A549 treated with CpdA at 1 μM for 4 hours (cell line): Measurements from ENCODE around the gene PNPLA6. TPM values are rescaled to one million over a fixed set of nuclear protein-coding genes. Genes with fewer than 3 reads are reported as not detected.

Source experiments
- total RNA-seq: library from RNA; stranded (reverse); fragments of 200-300 nt; extraction: Qiagen RNA extraction; gene quantifications from 5 replicates; pipeline ENCODE4 v1.2.3, GENCODE V29; 2022; ENCODE audit warnings: low read depth

Gene PNPLA6
- total RNA-seq = 31.4 to 40.3 TPM (median 32.2 TPM) in 5 replicates

DNA sequence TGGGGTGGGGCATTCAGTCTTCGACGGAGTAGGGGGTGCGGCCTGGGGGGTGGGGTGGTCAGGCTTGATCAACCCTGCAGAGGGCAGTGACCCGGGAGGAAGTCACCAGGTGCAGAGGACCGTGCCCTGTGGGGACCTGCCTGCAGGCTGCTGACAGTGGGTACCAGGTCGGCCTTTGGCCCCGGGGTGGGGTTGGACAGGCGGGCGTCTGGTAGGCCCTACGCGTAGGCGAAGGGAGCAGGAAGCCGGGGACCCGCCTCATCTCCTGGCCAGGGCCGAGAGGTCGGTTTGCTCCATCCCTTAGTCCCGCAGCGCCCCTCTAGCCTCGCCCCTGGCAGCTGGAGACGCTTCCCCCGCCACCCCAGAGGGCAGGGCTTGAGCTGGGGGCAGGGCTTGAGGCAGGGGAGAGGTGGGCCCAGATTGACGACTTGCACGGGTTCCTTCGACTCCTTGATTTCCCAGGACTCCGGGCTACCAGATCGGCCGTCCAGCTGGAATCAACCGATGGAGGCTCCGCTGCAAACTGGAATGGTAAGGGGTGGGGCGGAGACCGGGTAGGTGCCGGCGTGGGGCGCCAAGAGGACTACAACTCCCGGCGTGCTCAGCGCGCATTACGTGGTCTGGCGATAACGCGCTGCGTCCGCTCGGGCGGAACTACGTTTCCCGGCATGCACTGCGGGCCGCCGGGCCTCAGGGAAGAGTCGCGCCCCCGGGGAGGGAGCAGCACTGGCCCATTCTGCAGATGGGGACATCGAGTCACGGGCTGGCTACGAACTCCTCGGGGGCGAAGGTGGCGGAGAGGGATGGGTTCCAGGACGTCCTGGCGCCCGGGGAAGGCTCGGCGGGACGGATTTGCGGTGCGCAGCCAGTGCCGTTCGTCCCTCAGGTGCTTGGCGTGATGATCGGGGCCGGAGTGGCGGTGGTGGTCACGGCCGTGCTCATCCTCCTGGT, at the start of gene PNPLA6:
Gene PNPLA6, plus strand, starts transcription at position 671 of the 951 bp plus-strand sequence. Its CDS starts 72 bp downstream, at position 743.

DNA sequence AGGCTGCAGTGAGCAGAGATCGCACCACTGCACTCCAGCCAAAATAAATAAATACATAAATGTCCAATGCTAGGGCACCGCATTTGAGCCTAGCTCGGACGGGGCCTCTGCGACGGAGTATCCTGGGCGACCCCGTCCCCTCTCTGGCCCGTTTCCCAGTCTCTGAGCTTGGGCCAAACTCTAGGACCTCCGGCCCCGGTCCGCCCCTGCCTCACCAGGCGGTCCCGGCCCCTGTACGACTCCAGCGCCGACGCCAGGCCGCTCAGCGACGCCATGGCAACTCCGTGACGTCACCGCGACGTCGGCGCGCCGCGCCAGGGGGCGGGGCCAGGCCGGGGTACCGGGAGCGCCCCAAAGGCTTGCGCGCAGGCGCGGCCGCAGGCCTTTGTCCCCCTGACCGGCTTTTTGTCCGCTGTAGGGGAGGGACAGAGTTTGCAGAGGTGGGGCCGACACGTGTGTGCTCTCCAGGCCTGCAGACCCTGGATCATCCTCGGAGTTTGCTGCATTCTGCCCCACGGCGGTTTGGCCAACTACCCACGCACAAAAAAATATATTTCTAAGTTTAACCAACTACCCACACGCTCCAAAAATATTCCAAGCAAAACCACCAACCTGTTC, 46.7 kb upstream of the PNPLA6 start, which contains the start of gene PEX11G:
Gene PEX11G, minus strand, starts transcription at position 300 of the 618 bp plus-strand sequence. Its CDS starts 25 bp downstream, at position 275.

DNA sequence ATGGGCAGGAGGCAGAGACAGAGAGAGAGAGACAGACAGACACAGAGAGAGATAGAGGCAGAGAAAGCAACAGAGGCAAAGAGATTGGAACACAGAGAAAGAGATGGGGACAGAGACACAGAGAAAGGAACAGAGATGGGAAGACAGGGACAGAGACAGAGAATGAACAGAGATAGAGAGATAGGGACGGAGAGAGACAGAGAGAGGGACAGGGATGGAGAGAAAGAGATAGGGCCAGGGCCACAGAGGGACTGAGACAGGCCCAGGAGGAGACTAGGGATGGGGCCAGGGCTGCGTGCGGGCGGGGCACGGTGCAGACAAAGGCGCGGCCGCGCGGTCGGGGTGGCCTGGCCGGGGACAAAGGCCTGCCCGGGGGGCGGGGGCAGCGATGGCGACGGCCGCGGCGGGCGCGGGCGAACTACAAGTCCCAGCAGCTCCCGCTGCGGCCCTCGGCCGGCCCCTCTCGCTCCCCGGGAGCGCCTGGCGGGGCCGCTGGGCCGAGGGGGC, 19.8 kb upstream of the PNPLA6 start, which contains the start of gene ZNF358:
Gene ZNF358, plus strand, starts transcription at position 459 of the 507 bp plus-strand sequence. CDS start 3,140 bp downstream, outside the sequence.

DNA sequence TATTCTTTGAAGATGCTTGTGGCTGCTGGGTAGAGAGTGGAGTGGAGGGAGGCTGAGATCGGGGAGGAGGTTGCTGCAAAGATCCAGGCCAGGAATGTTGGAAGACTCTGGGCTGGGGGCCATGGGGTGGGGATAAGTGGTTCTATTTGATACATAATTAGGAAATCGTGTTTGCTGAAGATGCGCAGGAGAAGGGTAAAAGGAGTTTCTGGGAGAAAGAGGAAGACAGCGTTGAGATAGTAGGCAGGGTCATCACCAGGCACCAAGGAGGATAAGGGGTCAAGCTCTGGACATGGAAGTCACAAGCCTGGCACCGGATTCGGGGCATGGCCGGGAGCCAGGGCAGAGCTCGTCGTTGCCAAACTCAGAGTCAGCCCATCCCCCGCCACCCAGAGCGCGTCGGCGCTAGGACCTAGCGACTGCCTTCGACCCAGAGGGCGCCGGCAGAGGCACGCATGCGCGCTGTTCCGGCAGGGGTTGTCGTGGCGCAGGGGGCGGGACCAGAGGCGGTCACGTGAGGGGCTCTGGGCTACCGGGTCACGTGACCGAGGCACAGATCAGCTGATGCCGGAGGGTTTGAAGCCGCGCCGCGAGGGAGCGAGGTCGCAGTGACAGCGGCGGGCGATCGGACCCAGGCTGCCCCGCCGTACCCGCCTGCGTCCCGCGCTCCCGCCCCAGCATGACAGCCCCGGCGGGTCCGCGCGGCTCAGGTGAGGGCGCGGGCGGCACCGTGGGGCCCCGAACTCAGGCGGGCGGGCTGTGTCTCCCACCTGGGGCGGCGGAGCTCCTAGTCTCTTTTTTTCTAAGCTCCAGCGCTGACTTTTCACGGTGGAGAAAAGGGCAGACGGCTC, 13.2 kb upstream of the PNPLA6 start, which contains the start of gene MCOLN1:
Gene MCOLN1, plus strand, starts transcription at position 553 of the 851 bp plus-strand sequence. Its CDS starts 127 bp downstream, at position 680.

DNA sequence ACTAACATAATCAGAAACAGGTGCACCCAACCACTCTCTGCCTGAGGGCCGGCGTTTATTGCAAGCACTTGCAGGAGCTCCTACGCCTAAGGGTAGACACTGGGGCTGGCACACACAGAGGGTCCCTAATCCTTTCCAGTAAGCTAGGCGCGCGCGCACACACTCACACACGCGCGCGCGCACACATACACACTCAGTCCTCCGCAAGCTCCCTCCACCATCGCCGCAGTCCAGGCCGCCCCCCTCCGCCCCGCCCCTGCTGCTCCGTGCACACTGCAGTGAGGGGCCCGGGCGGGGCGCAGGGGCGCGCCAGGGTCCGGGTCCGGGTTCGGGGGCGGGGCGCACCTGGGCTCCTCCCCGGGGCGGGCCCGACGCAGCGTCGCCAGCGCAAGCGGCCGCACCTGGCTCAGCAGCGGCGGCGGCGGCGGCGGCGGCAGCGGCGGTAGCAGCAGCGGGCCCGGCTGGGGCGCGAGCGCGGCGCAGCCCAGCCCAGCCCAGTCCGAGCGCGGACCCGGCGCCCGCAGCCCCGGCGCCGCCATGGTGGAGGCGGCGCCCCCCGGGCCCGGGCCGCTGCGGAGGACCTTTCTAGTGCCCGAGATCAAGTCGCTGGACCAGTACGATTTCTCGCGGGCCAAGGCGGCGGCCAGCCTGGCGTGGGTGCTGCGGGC, 60.1 kb downstream of the PNPLA6 start, which contains the start of gene CAMSAP3:
Gene CAMSAP3, plus strand, starts transcription at position 398 of the 668 bp plus-strand sequence. Its CDS starts 140 bp downstream, at position 538.

Other genes starting within 250 kb of the PNPLA6 start
- 1.9 to 2.8 TPM (median 2.2 TPM) in 5 replicates for gene INSR, start 241.3 kb upstream of the PNPLA6 start, total RNA-seq
- 39.0 to 55.5 TPM (median 48.0 TPM) in 5 replicates for gene ARHGEF18, start 186.8 kb upstream of the PNPLA6 start, total RNA-seq
- 1.6 to 2.6 TPM (median 2.1 TPM) in 5 replicates for gene PEX11G, start 46.7 kb upstream of the PNPLA6 start, total RNA-seq
- gene ZNF358, start 19.6 kb upstream of the PNPLA6 start, total RNA-seq = 15.9 to 19.3 TPM (median 18.7 TPM) in 5 replicates
- 8.1 to 13.6 TPM (median 11.5 TPM) in 5 replicates for gene MCOLN1, start 13.1 kb upstream of the PNPLA6 start, total RNA-seq
- gene CAMSAP3, start 60.1 kb downstream of the PNPLA6 start, total RNA-seq = 2.9 to 4.9 TPM (median 4.6 TPM) in 5 replicates
- 22.6 to 28.9 TPM (median 26.4 TPM) in 5 replicates for gene XAB2, start 93.8 kb downstream of the PNPLA6 start, total RNA-seq
- 52.5 to 80.8 TPM (median 53.6 TPM) in 5 replicates for gene PET100, start 94.1 kb downstream of the PNPLA6 start, total RNA-seq
- gene PCP2, start 98.0 kb downstream of the PNPLA6 start, total RNA-seq = 0.22 TPM in 1 of 5 replicates, not detected in the others
- 34.8 to 45.3 TPM (median 40.5 TPM) in 5 replicates for gene STXBP2, start 101.4 kb downstream of the PNPLA6 start, total RNA-seq
- gene RETN, start 133.3 kb downstream of the PNPLA6 start, total RNA-seq = not detected in 5 replicates
- not detected in 5 replicates for gene MCEMP1, start 141.4 kb downstream of the PNPLA6 start, total RNA-seq
- 35.7 to 103 TPM (median 92.3 TPM) in 5 replicates for gene TRAPPC5, start 145.1 kb downstream of the PNPLA6 start, total RNA-seq
- gene FCER2, start 166.4 kb downstream of the PNPLA6 start, total RNA-seq = not detected in 5 replicates
- gene CLEC4G, start 196.4 kb downstream of the PNPLA6 start, total RNA-seq = not detected in 5 replicates
- not detected in 5 replicates for gene CD209, start 211.8 kb downstream of the PNPLA6 start, total RNA-seq
- gene CLEC4M, start 227.5 kb downstream of the PNPLA6 start, total RNA-seq = 0.03 TPM in 1 of 5 replicates, not detected in the others